ENCODE measurements around the gene NUDT2. TPM values are rescaled to one million over a fixed set of nuclear protein-coding genes. Genes with fewer than 3 reads are reported as not detected.

The NUDT2 gene
- polyA plus RNA-seq, 1 donor from 2014 or later, result 62.6 TPM

- Histone ChIP-seq H3K27me3 (ENCODE audit: insufficient read depth, low read depth, low read length) (no peaks in the 10 kb centered on the region), H3K9me3 (ENCODE audit: low read length) (peaks cover 8% of the 10 kb centered on the region), H3K9ac (ENCODE audit: low read length) (no peak overlapping the region)
Observed at GRCh38 chr9:34372467-34373011, 43.2 kb downstream of the NUDT2 start.

GRCh38 chr9:34373749-34374148, 44.4 kb downstream of the NUDT2 start:
- Histone ChIP-seq H3K9me3 (ENCODE audit: low read length) (peaks cover 8% of the 10 kb centered on the region), H3K4me3 (ENCODE audit: low read length) (no peak overlapping the region), H3F3A (ENCODE audit: insufficient read depth, low read length, poor library complexity, severe bottlenecking) (no peaks in the 10 kb centered on the region), H3K9me2 (ENCODE audit: insufficient read depth, low read length) (no peaks in the 10 kb centered on the region), H2AFZ (ENCODE audit: low read depth, low read length) (no peak overlapping the region), H3K4me2 (ENCODE audit: low read length) (no peak overlapping the region), H3K27me3 (ENCODE audit: insufficient read depth, low read depth, low read length) (no peaks in the 10 kb centered on the region), H3K9ac (ENCODE audit: low read length) (no peak overlapping the region), H4K20me1 (ENCODE audit: insufficient read depth) (no peaks in the 10 kb centered on the region), H3K79me2 (replicated peaks; ENCODE audit: insufficient read depth, low read length) (no peaks in the 10 kb centered on the region), H3K36me3 (ENCODE audit: insufficient read depth, low read length) (peaks cover 11% of the 10 kb centered on the region), H3K27ac (ENCODE audit: low read length) (no peak overlapping the region)
- no peak for TF ChIP-seq EZH2 (IDR thresholded peaks at IDR 0.05; ENCODE audit: borderline replicate concordance, insufficient read depth, low read length, poor library complexity, severe bottlenecking)
- no peak for TF ChIP-seq RAD21 (conservative IDR thresholded peaks at IDR 0.05)
- TF ChIP-seq TAF1 (IDR thresholded peaks at IDR 0.05; ENCODE audit: low read depth), result no peak
- TF ChIP-seq POLR2AphosphoS5 (IDR thresholded peaks at IDR 0.05), result no peak
- TF ChIP-seq CTCF (IDR thresholded peaks at IDR 0.05; ENCODE audit: poor library complexity, severe bottlenecking), result no peak
- TF ChIP-seq MXI1 (conservative IDR thresholded peaks at IDR 0.05; ENCODE audit: poor library complexity, severe bottlenecking), result no peak
- no peak for TF ChIP-seq SMC3 (conservative IDR thresholded peaks at IDR 0.05; ENCODE audit: poor library complexity)
- no peak for TF ChIP-seq EP300 (conservative IDR thresholded peaks at IDR 0.05; ENCODE audit: poor library complexity, severe bottlenecking)
- TF ChIP-seq, protein P1, sequence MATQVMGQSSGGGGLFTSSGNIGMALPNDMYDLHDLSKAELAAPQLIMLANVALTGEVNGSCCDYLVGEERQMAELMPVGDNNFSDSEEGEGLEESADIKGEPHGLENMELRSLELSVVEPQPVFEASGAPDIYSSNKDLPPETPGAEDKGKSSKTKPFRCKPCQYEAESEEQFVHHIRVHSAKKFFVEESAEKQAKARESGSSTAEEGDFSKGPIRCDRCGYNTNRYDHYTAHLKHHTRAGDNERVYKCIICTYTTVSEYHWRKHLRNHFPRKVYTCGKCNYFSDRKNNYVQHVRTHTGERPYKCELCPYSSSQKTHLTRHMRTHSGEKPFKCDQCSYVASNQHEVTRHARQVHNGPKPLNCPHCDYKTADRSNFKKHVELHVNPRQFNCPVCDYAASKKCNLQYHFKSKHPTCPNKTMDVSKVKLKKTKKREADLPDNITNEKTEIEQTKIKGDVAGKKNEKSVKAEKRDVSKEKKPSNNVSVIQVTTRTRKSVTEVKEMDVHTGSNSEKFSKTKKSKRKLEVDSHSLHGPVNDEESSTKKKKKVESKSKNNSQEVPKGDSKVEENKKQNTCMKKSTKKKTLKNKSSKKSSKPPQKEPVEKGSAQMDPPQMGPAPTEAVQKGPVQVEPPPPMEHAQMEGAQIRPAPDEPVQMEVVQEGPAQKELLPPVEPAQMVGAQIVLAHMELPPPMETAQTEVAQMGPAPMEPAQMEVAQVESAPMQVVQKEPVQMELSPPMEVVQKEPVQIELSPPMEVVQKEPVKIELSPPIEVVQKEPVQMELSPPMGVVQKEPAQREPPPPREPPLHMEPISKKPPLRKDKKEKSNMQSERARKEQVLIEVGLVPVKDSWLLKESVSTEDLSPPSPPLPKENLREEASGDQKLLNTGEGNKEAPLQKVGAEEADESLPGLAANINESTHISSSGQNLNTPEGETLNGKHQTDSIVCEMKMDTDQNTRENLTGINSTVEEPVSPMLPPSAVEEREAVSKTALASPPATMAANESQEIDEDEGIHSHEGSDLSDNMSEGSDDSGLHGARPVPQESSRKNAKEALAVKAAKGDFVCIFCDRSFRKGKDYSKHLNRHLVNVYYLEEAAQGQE (IDR thresholded peaks at IDR 0.05; ENCODE audit: borderline replicate concordance), result no peak

More at GRCh38 chr9:34372467-34373011, 43.2 kb downstream of the NUDT2 start:
- H3K27ac ChIP-seq (ENCODE audit: low read length), result no peak overlapping the region
- H3K4me2 ChIP-seq (ENCODE audit: low read length), result no peak overlapping the region
- TF ChIP-seq RAD21 (conservative IDR thresholded peaks at IDR 0.05) (no peak), POLR2AphosphoS5 (IDR thresholded peaks at IDR 0.05) (no peak), EZH2 (IDR thresholded peaks at IDR 0.05; ENCODE audit: borderline replicate concordance, insufficient read depth, low read length, poor library complexity, severe bottlenecking) (no peak), MXI1 (conservative IDR thresholded peaks at IDR 0.05; ENCODE audit: poor library complexity, severe bottlenecking) (no peak), CTCF (IDR thresholded peaks at IDR 0.05; ENCODE audit: poor library complexity, severe bottlenecking) (no peak), EP300 (conservative IDR thresholded peaks at IDR 0.05; ENCODE audit: poor library complexity, severe bottlenecking) (no peak)
- H3K36me3 ChIP-seq (ENCODE audit: insufficient read depth, low read length), result peaks cover 11% of the 10 kb centered on the region
- no peak overlapping the region for H2AFZ ChIP-seq (ENCODE audit: low read depth, low read length)
- H4K20me1 ChIP-seq (ENCODE audit: insufficient read depth), result no peaks in the 10 kb centered on the region
- H3K9me2 ChIP-seq (ENCODE audit: insufficient read depth, low read length), result no peaks in the 10 kb centered on the region
- no peaks in the 10 kb centered on the region for H3K79me2 ChIP-seq (replicated peaks; ENCODE audit: insufficient read depth, low read length)
- no peaks in the 10 kb centered on the region for H3F3A ChIP-seq (ENCODE audit: insufficient read depth, low read length, poor library complexity, severe bottlenecking)
- H3K4me3 ChIP-seq (ENCODE audit: low read length), result no peak overlapping the region

Data from neural cell (in vitro differentiated cells).